GM12892 (cell line): ENCODE measurements around the gene TEK.
"Not testable (repeated sequence)": the region's sequence is repeated elsewhere in the genome, so short reads cannot be mapped to it uniquely, and the experiment has no call there.

Experiments
- DNase-seq: peaks from one replicate; pipeline ENCODE4 v3.0.0; 2011; ENCODE audit not compliant: insufficient read length
- FAIRE-seq: peaks from 2 replicates; lab custom pipeline; 2011; peaks lifted over from hg19 to GRCh38; lab: Jason Lieb, UNC
- POLR2A ChIP-seq: IDR thresholded peaks from 2 replicates; pipeline ENCODE4 v1.6.1; 2011; ENCODE audit warnings: low read depth, low read length, control low read depth
- POLR2AphosphoS5 ChIP-seq: IDR thresholded peaks from 2 replicates; pipeline ENCODE4 v1.6.1; 2011; ENCODE audit warnings: low read depth, low read length, control low read depth
- TAF1 ChIP-seq: IDR thresholded peaks from 2 replicates; pipeline ENCODE4 v1.6.1; 2011; ENCODE audit warnings: low read depth, mild to moderate bottlenecking, control low read depth, low read length, borderline replicate concordance

Gene TEK

DNA sequence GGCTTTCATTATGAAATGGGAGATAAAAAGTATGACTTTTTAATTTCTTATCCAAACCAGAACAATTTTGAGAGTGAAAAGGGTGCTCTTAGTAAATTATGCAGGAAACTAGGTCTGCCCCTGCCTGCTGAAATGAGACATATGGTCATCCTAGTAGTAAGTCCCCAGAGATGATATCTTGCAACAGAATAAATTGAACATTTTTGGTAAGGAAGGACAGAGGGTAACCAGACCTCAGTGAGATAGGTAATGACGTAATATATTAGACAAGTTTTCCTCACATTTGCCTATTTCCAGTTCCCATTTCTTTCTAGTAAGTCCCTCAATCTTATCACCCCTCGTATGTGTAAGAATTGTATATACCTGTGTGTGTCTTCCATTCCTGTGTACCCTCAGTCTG lies 96.2 kb downstream of the TEK start:
- TF ChIP-seq POLR2A (no peak), TAF1 (no peak), POLR2AphosphoS5 (no peak)
- DNase-seq (no peak), FAIRE-seq (no peak)

DNA sequence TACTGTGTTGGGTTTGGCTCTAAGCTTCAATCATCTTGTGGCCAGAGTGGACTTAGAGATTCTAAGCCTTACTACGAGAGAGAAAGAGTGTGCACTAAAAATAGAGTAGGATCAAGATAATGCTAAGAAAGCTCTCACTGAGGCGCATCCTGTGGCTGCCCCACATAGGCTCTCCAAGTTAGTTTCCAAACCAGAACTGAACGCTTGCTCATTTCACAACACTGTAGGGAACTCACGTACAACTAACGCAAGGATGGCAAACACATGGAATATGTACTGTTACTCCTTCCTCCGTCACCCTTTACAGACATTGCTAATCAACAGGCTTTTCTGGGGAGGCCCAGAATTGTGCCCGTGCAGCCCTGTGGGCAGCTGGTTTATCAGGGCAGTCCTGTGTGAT lies 97.0 kb downstream of the TEK start:
- TF ChIP-seq POLR2AphosphoS5 (no peak), TAF1 (no peak), POLR2A (no peak)
- DNase-seq (no peak), FAIRE-seq (no peak)

DNA sequence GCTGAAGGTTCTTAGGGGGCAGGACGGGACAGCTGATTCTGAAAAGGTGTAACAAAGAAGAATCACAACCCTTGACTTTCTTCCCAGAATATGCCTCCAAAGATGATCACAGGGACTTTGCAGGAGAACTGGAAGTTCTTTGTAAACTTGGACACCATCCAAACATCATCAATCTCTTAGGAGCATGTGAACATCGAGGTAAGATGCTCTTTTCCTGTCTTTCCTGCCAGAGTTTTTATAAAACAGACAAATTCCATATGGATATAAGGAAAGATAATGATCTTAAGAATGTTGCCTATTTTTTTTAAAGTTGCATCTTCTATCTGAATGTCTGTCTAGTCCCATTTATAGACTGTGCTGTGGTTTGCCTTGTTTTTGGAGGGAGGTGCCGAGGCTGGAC lies 100.0 kb downstream of the TEK start:
- no peak for FAIRE-seq

DNA sequence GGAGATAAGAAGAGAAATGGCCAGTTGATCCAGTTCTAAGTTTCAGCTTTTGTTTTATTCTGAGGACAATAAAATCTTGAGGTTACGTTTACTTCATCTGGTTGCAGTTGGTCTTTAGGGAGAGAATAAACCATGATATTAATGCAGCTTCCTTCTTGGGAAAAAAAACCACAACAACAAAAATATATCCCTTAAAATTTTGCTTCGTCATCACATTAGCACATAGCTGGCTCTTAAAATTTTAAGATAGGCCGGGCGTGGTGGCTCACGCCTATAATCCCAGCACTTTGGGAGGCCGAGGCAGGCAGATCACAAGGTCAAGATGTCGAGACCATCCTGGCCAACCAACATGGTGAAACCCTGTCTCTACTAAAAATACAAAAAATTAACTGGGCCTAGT lies 101.6 kb downstream of the TEK start:
- peak; percentile 14 for FAIRE-seq
- TF ChIP-seq TAF1 (no peak), POLR2AphosphoS5 (no peak), POLR2A (no peak)
- no peak for DNase-seq

More for the DNA sequence above, 100.0 kb downstream of the TEK start:
- no peak for TF ChIP-seq TAF1
- TF ChIP-seq POLR2A = no peak
- TF ChIP-seq POLR2AphosphoS5 = no peak
- DNase-seq = no peak

DNA sequence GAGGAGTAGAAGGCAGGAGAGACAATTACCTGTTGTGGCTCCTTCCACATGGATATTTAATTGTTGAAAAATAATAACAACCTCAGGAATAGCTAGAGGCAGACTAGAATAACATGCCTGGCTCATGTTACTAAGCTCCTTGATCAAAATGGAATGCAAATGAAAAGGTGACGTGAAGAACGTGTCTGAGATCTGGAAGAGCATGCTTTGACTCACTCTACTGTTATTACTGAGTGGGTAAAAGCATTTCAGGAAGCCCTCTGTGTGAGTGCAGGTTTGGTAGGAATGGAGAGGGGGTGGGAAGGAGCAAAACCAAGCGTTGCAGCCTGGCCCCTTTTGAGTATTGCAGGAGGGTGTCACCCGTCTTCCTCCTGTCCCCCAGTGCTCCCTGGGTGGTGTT lies 103.2 kb downstream of the TEK start:
- no peak for FAIRE-seq
- TF ChIP-seq POLR2AphosphoS5 = no peak
- no peak for TF ChIP-seq TAF1
- no peak for TF ChIP-seq POLR2A
- no peak for DNase-seq

DNA sequence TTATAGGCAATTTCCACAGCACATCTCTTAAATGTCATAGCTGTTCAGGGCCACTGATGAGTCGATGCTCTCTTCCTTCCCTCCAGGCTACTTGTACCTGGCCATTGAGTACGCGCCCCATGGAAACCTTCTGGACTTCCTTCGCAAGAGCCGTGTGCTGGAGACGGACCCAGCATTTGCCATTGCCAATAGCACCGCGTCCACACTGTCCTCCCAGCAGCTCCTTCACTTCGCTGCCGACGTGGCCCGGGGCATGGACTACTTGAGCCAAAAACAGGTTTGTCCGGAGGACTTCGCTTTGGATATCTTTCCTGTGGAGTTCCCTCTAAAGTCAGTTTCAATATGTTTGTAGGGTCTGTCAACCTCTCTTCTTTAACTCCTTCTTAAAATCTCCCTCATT lies 103.6 kb downstream of the TEK start:
- TF ChIP-seq POLR2AphosphoS5 (no peak), TAF1 (no peak), POLR2A (no peak)
- FAIRE-seq = no peak
- DNase-seq = no peak

DNA sequence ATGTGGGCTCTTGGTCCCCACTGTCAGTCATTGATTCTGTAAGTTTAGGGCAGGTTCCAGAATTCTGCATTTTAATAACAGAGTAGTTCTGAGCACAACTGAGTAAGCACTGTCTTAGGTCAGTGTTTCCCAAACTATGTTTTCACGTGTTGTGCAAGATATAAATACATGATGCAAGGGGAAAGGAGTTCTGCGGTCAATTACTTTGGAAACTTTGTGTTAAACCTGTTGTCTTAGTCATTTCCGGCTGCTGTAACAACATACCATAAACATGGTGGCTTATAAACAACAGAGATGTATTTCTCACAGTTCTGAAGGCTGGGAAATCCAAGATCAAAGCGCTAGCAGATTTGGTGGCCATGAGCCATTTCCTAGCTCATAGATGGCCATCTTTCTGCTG lies 118.2 kb downstream of the TEK start:
- FAIRE-seq (no peak), DNase-seq (no peak)
- TF ChIP-seq TAF1 = no peak
- TF ChIP-seq POLR2A = no peak
- TF ChIP-seq POLR2AphosphoS5 = no peak

DNA sequence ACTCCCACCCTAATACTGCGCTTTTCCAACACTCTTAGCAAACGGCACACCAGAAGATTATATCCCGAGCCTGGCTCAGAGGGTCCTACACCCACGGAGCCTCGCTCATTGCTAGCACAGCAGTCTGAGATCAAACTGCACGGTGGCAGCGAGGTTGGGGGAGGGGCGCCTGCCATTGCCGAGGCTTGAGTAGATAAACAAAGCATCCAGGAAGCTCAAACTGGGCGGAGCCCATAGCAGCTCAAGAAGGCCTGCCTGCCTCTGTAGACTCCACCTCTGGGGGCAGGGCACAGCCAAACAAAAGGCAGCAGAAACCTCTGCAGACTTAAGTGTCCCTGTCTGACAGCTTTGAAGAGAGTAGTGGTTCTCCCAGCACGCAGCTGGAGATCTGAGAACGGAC lies 130.6 kb downstream of the TEK start:
- not testable (repeated sequence) for DNase-seq, FAIRE-seq

DNA sequence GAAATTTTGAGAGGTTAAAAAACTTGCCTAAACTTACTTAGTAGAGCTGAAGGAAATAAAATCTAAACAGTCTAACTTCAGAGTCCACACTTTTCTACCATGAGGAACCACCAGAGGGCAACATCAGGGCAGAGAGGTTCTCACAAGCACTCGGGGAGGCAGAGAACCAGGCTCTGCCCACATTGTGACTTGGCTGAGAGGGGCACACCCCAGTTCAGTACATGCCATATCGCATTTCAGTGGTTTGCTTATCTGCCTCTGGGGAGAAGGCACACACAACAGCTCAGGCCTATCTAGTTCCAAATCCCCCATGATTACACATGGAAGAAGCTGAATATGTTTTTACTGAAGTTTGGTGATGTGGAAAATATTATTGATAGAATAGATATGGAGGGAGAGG lies 138.7 kb downstream of the TEK start:
- DNase-seq (no peak), FAIRE-seq (no peak)
- TF ChIP-seq TAF1 = no peak
- TF ChIP-seq POLR2AphosphoS5 = no peak
- TF ChIP-seq POLR2A = no peak

DNA sequence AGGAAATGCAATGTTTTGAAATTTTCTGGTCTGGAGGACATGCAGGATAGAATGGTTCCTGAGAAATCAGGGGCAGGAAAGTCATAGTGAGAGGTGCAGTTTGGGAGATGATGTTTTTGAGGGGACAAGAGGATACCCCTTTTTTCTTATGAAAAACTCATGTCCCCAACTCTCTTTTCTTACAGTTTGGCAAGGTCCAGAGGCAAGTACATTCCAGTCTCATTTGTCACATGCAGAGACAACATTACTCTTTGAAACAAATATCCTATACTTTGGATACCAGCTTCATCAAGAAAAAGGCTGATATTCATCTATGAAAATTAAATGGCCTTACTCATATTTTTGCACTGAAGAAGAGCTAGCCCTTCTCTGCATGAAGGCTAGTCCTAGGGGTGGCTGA lies 139.7 kb downstream of the TEK start:
- FAIRE-seq (no peak), DNase-seq (no peak)
- no peak for TF ChIP-seq POLR2AphosphoS5
- TF ChIP-seq POLR2A = no peak
- no peak for TF ChIP-seq TAF1

DNA sequence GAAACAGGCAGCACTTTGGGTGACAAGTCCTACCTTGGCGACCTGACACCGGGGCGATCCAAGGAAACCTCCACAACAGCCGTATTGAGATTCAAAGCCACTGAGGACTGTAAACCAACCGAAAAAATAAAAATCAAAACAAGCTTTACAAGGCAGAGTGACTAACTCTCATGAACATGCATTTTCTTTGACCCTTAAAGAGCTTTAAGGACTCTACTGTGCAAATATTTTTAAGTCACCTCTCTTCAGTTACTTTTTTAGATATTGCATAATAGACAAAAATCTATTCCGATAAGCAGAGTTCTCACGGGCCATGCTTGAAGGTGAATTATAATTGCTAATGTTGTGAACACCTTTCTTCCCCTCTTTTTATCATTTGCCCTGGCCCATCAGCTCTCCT lies 149.6 kb downstream of the TEK start:
- DNase-seq = no peak
- FAIRE-seq = no peak
- TF ChIP-seq TAF1 = no peak

DNA sequence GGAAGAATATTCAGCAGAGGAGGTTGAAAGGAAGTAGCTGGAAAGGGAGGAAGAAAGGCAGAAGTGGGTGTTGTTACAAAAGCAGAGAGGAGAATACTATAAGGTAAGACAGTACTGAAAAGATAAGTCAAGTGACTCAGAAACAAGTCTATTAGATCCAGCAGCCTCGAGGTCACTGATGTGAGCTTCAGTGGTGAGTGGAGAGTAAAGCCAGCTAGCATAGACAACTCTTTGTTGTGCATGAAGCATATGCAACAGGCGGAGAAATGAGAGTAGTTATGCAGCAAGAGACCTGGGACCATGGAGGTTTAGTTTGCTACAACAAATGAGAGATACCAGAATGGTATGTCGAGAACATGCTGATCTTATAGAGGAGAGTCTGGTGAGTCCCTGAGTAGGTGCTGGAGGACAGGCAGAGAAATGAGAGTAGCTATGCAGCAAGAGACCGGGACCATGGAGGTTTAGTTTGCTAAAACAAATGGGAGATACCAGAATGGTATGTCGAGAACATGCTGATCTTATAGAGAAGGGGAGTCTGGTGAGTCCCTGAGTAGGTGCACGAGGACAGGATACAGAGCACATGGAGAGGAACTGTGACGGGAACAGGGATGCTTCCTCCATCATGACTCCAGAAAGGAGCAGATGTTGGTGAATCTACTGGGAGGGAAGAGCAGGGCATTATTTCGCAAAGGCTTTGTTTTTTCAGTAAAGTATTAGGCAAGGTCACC lies 151.9 kb downstream of the TEK start:
- DNase-seq = no peak
- TF ChIP-seq TAF1 (no peak), POLR2AphosphoS5 (no peak), POLR2A (no peak)
- no peak for FAIRE-seq

DNA sequence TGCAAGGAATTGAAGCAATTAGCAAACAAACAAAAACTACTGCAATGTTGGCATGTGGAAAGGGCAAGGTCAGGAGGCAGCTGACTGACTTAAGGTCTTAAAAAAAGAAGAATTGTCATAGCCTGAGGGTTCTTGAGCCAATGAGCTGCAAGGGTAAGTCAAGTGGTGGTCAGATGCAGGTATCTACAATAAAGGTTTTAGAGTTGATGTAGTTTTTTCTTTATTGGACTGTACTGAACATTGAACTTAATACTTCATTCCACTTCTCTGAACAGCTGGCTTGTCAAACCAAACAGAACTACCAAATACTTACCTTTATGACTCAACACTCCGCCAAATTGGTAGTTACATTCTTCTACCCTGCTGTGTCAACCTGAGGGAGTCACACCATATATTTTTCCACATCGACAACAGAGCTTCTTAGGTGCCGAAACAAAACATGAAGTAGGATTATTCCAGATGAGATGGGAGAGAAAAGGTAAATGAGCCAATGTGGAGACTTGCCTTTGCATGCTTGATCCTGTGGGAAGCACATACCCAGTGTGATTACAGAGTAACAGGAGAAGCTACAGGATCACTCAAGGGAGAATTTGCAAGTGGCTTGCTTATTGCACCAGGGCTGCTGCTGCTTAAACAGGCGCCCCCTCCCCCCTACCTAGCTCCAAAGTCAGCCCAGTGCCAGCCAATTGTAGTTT lies 152.6 kb downstream of the TEK start:
- TF ChIP-seq TAF1 = no peak
- no peak for TF ChIP-seq POLR2AphosphoS5
- TF ChIP-seq POLR2A = no peak

DNA sequence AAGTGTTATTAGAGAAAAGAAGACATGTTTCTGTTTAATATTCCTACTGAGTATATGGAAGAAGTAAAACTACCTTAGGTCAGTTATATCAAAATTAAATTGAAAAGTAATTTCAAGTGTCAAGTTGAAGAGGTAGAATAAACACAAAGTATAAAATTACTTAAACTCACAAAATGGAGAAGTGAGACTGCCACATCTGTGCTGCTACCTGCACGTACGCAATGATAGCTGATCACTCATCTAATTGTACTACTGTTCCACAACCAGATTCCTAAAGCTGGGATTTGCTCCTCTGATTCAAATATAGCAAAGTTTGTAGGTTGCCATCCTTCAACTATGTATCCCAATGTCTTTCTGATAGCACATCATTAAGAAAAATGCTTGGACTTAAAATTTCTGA lies 163.1 kb downstream of the TEK start:
- DNase-seq = no peak
- TF ChIP-seq POLR2AphosphoS5 = no peak
- TF ChIP-seq POLR2A = no peak
- TF ChIP-seq TAF1 = no peak
- no peak for FAIRE-seq

More for the DNA sequence above, 152.6 kb downstream of the TEK start:
- DNase-seq (no peak), FAIRE-seq (no peak)
